HUES64 (cell line): ENCODE measurements around the gene PGC.

Source experiments
- H3K27ac ChIP-seq: 2 replicates; pipeline ENCODE4 v1.7.0; 2013; ENCODE audit warnings: low read depth, low read length, inconsistent platforms
- H3K27me3 ChIP-seq: 2 replicates; pipeline ENCODE4 v1.6.1; 2013; ENCODE audit warnings: mild to moderate bottlenecking, low read length; ENCODE audit not compliant: insufficient read depth
- H3K36me3 ChIP-seq: 2 replicates; pipeline ENCODE4 v1.6.1; 2013; ENCODE audit warnings: mild to moderate bottlenecking, low read length; ENCODE audit not compliant: insufficient read depth
- H3K4me1 ChIP-seq: 2 replicates; pipeline ENCODE4 v1.6.1; 2013; ENCODE audit warnings: mild to moderate bottlenecking, low read length, moderate library complexity; ENCODE audit not compliant: insufficient read depth
- H3K4me3 ChIP-seq: 2 replicates; pipeline ENCODE4 v1.5.1; 2013; ENCODE audit warnings: mild to moderate bottlenecking, low read length, moderate library complexity
- H3K9ac ChIP-seq: 2 replicates; pipeline ENCODE4 v1.6.1; 2013; ENCODE audit warnings: mild to moderate bottlenecking, low read depth, low read length
- H3K9me3 ChIP-seq: 2 replicates; pipeline ENCODE4 v1.6.1; 2013; ENCODE audit warnings: low read depth, low read length; ENCODE audit not compliant: insufficient read depth
- WGBS: fragments of 150-250, 120-280 bp; methylation state at CpG from one replicate; pipeline ENCODE4 v1.1.7; 2013; ENCODE audit warnings: missing lambda C conversion rate; 5-methylcytosine and 5-hydroxymethylcytosine counted together

PGC gene

GRCh38 chr6:41724586-41725501, 22.4 kb downstream of the PGC start:
- no peak overlapping the region for H3K4me3 ChIP-seq
- peaks cover 3% of the 10 kb centered on the region; the same call in 1 of the 2 replicates for H3K4me1 ChIP-seq
- no peaks in the 10 kb centered on the region for H3K27me3 ChIP-seq
- H3K9me3 ChIP-seq, result no peaks in the 10 kb centered on the region
- H3K9ac ChIP-seq, result no peak overlapping the region
- H3K27ac ChIP-seq, result no peak overlapping the region
- WGBS, result 88% methylated on average over 13 of the region's 13 CpGs
- H3K36me3 ChIP-seq, result no peaks in the 10 kb centered on the region

GRCh38 chr6:41724228-41724580, 23.0 kb downstream of the PGC start:
- H3K27ac ChIP-seq, result no peak overlapping the region

GRCh38 chr6:41723530-41724227, 23.5 kb downstream of the PGC start:
- Histone ChIP-seq H3K9ac (no peak overlapping the region), H3K27ac (no peak overlapping the region), H3K4me3 (no peak overlapping the region), H3K27me3 (no peaks in the 10 kb centered on the region), H3K9me3 (no peaks in the 10 kb centered on the region), H3K36me3 (no peaks in the 10 kb centered on the region), H3K4me1 (0 out of 2 replicates have a peak, but pooled peaks cover 3% of the 10 kb centered on the region)
- WGBS, result 66% methylated on average over 21 of the region's 21 CpGs

More at GRCh38 chr6:41724228-41724580, 23.0 kb downstream of the PGC start:
- no peaks in the 10 kb centered on the region for H3K36me3 ChIP-seq
- no peaks in the 10 kb centered on the region for H3K9me3 ChIP-seq
- 93% methylated on average over 7 of the region's 7 CpGs for WGBS
- 0 out of 2 replicates have a peak, but pooled peaks cover 3% of the 10 kb centered on the region for H3K4me1 ChIP-seq
- H3K4me3 ChIP-seq, result no peak overlapping the region
- no peaks in the 10 kb centered on the region for H3K27me3 ChIP-seq
- H3K9ac ChIP-seq, result no peak overlapping the region

- H3K4me3 ChIP-seq, result no peak overlapping the region
- H3K9ac ChIP-seq, result no peak overlapping the region
- no peak overlapping the region for H3K27ac ChIP-seq
- 0 out of 2 replicates have a peak, but pooled peaks cover 3% of the 10 kb centered on the region for H3K4me1 ChIP-seq
- 87% methylated on average over 8 of the region's 8 CpGs for WGBS
- H3K27me3 ChIP-seq, result no peaks in the 10 kb centered on the region
- H3K36me3 ChIP-seq, result no peaks in the 10 kb centered on the region
- no peaks in the 10 kb centered on the region for H3K9me3 ChIP-seq
Observed at GRCh38 chr6:41722969-41723529, 24.1 kb downstream of the PGC start.

GRCh38 chr6:41721414-41721813, 25.8 kb downstream of the PGC start:
- H3K27ac ChIP-seq, result no peak overlapping the region
- H3K4me3 ChIP-seq, result no peak overlapping the region
- H3K4me1 ChIP-seq, result 0 out of 2 replicates have a peak, but pooled peaks cover 3% of the 10 kb centered on the region
- no peaks in the 10 kb centered on the region for H3K9me3 ChIP-seq
- H3K9ac ChIP-seq, result no peak overlapping the region
- H3K36me3 ChIP-seq, result no peaks in the 10 kb centered on the region
- 96% methylated on average over 3 of the region's 3 CpGs for WGBS
- H3K27me3 ChIP-seq, result no peaks in the 10 kb centered on the region

- H3K4me1 ChIP-seq, result 0 out of 2 replicates have a peak, but pooled peaks cover 3% of the 10 kb centered on the region
- H3K27me3 ChIP-seq, result no peaks in the 10 kb centered on the region
- H3K9me3 ChIP-seq, result no peaks in the 10 kb centered on the region
- H3K27ac ChIP-seq, result no peak overlapping the region
- 84% methylated on average over 2 of the region's 2 CpGs for WGBS
- no peaks in the 10 kb centered on the region for H3K36me3 ChIP-seq
- H3K4me3 ChIP-seq, result no peak overlapping the region
- H3K9ac ChIP-seq, result no peak overlapping the region
Observed at GRCh38 chr6:41720783-41721182, 26.4 kb downstream of the PGC start.

GRCh38 chr6:41720262-41720620, 27.0 kb downstream of the PGC start:
- WGBS, result 87% methylated on average over 3 of the region's 3 CpGs

GRCh38 chr6:41719436-41720261, 27.5 kb downstream of the PGC start:
- Histone ChIP-seq H3K9ac (no peak overlapping the region), H3K27me3 (no peaks in the 10 kb centered on the region)
- 92% methylated on average over 7 of the region's 7 CpGs for WGBS

More at GRCh38 chr6:41720262-41720620, 27.0 kb downstream of the PGC start:
- Histone ChIP-seq H3K4me1 (0 out of 2 replicates have a peak, but pooled peaks cover 3% of the 10 kb centered on the region), H3K27ac (no peak overlapping the region), H3K9me3 (no peaks in the 10 kb centered on the region), H3K36me3 (no peaks in the 10 kb centered on the region), H3K27me3 (no peaks in the 10 kb centered on the region), H3K4me3 (no peak overlapping the region), H3K9ac (no peak overlapping the region)

GRCh38 chr6:41718828-41719227, 28.4 kb downstream of the PGC start:
- Histone ChIP-seq H3K4me1 (0 out of 2 replicates have a peak, but pooled peaks cover 3% of the 10 kb centered on the region), H3K9me3 (no peaks in the 10 kb centered on the region), H3K27me3 (no peaks in the 10 kb centered on the region), H3K36me3 (no peaks in the 10 kb centered on the region), H3K9ac (no peak overlapping the region), H3K4me3 (no peak overlapping the region), H3K27ac (no peak overlapping the region)
- WGBS, result 78% methylated on average over 4 of the region's 5 CpGs

More at GRCh38 chr6:41719436-41720261, 27.5 kb downstream of the PGC start:
- no peaks in the 10 kb centered on the region for H3K36me3 ChIP-seq
- H3K4me1 ChIP-seq, result 0 out of 2 replicates have a peak, but pooled peaks cover 3% of the 10 kb centered on the region
- no peak overlapping the region for H3K27ac ChIP-seq
- H3K4me3 ChIP-seq, result no peak overlapping the region
- H3K9me3 ChIP-seq, result no peaks in the 10 kb centered on the region

GRCh38 chr6:41717392-41717736, 29.8 kb downstream of the PGC start:
- no peaks in the 10 kb centered on the region for H3K4me1 ChIP-seq
- 79% methylated on average over 1 of the region's 1 CpG for WGBS
- no peaks in the 10 kb centered on the region for H3K9me3 ChIP-seq
- no peak overlapping the region for H3K4me3 ChIP-seq
- H3K27me3 ChIP-seq, result no peaks in the 10 kb centered on the region
- H3K36me3 ChIP-seq, result no peaks in the 10 kb centered on the region
- no peak overlapping the region for H3K9ac ChIP-seq
- no peak overlapping the region for H3K27ac ChIP-seq
